DMS53 treated with DMSO at 0.1 percent for 48 hours (cell line): Measurements from ENCODE around the gene SORD.
"Not testable (repeated sequence)": the region's sequence is repeated elsewhere in the genome, so short reads cannot be mapped to it uniquely, and the experiment has no call there.

ENCODE experiments used
- DNase-seq: peaks from one replicate; lab custom pipeline; 2025; ENCODE audit not compliant: unreplicated experiment; lab: John Stamatoyannopoulos, UW

SORD gene

DNA sequence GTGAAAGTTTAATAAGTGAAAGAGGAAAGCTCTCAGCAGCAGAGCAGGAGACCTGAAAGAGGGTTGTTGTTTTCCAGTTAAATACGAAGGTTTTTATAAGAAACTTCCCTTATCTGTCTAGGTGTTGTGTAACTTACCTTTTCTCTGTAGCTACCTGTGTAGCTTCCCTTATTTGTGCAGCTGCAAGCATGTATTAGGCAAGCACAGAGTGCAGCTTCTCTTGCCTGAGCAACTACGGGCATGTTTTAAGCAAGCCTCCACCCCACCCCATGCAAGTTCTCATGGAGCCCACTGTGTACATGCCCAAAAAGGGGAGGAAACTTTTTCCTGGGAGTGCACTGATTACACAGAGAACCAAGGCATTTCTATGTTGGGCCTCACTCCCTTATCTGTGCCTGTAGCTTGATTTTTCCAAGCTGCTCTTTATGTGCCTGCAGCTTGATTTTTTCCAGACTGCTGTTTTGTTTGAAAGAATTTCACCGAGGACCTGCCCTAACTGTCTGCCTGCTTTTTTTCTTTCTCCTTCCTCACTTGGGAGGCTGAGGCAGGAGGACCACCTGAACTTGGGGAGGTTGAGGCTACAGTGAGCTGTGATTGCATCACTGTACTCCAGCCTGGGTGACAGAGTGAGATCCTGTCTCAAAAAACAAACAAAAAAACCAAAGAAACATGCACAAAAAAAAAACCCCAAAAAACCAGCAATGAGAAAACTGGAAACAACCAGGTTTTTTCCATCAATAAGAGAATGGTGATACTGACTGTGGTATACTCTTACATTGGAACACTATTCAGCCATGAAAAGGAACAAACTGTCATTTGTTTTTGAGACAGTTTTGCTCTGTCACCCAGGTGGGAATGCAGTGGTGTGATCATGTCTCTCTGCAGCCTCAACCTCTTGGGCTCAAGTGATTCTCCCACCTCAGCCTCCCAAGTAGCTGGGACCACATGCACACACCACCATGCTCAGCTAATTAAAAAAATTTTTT, 36.0 kb downstream of the SORD start:
- not testable (repeated sequence) for DNase-seq

DNA sequence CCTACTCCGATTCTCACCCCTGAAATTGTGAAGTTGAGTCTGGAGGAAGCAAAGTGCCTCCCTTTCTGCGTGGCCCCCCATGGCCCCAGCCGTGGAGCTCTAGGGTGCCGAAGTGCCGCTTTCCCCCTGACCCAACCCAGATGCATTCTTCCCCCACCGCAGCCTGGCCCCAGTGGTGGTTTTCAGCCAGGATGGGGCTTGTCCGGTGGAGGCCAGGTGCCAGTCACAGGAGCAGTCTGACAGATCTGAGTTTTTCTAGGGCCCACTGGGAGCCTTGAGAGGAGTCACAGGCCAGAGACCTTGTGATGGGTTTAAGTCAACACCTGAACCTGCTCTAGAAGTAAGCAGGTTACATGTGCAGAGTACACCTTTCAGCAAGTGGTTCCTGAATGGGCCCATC, 39.3 kb downstream of the SORD start:
- not testable (repeated sequence) for DNase-seq

DNA sequence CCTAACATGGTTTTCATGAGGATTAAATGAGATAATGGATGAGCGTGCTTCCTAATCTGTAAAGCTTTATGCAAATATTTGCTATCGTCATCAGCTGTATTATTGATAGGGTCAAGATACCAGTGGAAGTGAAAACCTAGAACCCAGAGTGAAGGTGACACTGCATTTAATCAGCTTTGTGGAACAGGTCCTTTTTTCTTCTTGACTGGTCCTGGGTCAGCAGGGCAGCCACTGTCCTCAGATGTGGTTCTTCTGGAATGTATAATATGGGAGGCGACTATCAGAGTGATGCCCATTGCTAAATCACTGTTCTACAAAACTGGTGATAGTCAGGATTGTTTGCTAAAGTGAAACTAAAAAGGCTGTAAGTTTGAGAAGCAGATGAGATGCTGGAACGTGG, 41.4 kb downstream of the SORD start:
- no peak for DNase-seq

DNA sequence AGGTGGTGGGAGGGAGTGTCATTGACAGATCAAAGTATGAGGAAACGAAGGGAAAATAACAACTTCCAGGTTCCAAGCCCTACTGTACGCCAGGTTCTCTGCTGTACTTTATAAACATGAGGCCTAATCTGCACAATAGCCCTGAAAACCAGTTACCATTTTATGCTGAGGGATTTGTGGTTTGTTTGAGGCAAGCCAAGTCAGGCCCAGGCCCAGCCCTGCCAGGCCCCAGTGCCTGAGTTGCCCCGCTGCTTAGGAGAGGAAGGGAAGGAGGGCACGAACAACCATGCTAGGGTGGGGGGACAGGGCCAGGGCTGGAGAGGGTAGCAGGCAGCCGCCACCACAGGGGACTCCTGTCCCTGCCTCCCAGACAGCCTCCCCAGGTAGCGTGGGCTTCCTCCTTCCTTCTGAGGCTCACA, 47.0 kb downstream of the SORD start:
- not testable (repeated sequence) for DNase-seq

DNA sequence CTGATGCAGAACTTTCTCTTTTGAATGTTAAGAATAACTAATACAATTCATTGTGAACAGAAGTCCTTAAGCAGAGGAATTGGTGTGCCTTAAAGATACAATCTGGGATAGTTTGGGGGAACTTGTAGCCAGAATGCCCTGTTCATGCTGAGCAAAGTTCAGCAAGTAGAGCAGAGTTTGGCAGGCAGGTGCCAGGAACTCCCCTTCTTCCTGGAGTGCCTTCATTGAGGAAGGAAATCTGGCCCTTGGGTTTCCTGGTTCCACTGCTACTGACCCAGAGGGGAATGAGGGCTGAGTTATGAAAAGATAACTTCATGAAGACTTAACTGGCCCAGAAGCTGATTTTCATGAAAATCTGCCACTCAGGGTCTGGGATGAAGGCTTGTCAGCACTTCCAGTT, 50.6 kb downstream of the SORD start:
- DNase-seq, result not testable (repeated sequence)

DNA sequence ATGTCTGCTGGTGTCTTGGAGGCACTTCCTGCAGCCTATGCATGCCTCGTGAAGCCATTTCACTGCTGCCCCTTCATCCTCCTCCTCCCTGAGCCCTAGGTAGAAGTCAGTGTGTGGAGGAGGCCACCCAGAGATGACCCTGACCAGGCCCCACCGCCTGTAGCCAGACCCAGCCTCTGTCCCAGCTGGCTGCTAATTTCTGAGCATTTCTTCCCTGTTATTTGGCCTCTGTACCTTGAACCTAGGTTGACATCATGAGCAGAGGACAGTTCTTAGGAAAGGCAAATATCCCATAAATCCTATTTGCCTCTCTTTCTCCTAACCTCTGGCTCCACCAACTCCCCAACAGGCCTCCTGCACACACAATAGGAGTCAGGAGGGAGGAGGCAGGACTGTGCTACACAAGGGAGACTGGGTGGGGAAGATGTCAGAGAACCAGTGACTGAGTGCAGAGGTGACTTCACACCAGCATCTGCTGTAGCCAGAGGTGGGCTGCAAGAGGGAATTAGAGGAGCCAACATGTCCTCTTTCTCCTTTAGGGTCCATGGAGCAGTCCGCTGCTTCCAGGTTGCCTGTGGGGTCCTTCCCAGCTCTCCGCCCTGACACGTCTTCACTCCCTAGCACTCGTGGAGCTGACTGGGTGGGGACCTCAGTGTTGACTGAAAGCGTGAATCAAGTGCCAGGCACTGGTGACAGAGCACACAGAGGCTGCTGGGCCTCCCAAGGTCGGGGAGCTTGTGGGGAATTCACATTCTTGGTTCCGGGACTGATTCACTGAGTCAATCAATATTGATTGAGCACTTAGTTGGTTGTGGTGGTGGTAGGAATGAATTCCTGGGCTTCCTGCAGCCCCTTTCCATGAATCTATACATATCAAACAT, 52.7 kb downstream of the SORD start:
- DNase-seq, result not testable (repeated sequence)

DNA sequence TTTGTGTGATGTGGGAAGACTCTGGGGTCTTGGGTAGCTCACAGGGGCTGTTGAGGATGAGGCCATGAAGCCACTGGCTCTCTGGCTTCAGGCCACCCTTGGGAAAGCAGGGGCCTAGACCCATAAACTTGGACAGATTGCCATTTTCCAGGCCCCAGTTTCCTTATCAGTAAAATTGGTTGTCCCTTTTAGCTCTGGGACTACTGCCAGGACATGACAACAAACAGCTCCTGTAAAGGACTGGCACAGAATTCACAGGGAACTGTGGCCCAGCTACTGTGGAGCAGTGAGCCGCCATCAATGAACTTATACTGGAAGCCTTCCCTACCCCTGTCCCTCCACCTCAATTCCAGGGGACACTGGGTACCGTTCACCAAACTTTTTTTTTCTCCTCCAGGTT, 54.4 kb downstream of the SORD start:
- DNase-seq, result not testable (repeated sequence)

DNA sequence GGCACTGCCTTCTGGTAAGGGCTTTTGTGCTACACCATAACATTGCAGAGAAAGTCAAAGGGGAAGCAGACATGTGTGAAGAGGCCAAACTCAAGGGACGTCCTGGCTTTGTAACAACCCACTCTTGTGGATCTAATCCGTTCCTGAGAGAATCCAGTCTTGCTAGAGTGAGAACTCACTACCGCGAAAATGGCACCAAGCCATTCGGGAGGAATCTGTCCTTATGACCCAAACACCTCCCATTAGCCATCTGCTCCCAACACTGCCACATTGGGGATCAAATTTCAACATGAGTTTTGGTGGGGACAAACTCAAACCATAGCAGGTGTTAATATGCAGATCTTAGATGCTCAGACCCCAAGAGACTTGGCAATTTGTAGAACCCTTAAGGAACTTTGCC, 56.2 kb downstream of the SORD start:
- not testable (repeated sequence) for DNase-seq

DNA sequence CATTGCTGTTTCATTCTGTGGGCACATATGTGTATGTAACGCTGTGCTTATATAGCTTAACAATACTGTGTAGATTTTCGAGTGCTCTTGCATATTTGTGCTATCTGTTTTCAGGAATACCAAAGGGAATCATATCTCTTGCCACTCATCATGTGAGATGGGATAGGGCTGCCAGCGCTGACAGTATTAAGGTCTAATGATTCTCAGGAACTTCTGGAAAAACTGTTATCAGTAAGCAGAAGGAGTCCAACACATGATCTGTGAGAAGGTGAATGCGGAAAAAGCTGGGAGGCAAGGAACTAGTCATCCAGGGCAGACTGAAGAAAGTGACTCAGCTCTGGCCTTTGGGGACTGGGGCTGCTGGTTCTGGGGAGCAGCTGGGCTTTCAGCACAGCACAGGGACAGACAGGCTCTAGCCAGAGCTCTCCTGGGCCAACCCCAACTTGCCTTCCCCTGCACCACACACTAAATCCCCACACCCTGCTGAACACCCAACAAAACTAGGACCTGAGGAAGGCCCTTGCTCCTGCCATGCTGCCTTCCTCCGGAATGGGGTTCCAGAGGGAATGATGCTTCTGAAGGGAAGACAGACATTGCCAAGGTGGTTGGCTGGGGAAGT, 56.7 kb downstream of the SORD start:
- not testable (repeated sequence) for DNase-seq

DNA sequence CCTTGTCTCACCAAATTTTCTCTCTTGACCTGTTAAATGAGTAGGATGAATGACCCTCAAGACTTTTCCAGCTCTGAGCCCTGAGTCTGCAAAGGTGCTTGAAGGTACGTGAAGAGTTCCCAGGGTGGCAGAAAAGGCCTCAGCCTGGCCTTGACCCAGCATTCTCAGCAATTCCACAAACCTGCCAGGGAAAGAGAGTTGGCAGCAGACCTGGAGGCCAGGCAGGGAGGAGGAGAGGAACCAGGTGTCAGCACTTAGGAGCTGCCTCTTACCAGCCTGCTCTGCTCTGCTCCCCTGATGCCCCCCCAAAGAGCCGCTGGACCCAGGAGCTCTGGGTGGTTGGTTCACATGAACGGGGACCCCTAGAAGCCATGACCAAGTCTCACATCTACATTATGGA, 57.6 kb downstream of the SORD start:
- not testable (repeated sequence) for DNase-seq

DNA sequence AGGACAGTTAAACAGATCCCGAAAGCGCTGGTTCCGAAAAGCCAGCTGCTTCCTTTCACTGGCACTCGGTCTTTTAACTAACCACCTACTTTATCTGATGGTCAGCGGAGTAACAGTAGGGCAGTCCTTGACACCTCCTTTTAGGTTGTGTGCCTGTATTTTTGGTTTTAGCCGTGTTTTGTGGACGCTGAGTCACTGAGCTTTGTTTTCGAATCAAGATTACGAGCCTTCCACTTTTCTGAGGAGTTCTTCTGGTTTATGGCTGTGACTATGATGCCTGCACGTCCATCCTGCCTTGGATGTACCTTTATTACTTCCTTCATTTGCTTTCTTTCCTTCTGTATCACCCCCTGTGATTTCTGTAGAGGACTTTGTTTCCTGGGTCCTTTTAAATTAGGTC, 59.4 kb downstream of the SORD start:
- DNase-seq, result not testable (repeated sequence)

DNA sequence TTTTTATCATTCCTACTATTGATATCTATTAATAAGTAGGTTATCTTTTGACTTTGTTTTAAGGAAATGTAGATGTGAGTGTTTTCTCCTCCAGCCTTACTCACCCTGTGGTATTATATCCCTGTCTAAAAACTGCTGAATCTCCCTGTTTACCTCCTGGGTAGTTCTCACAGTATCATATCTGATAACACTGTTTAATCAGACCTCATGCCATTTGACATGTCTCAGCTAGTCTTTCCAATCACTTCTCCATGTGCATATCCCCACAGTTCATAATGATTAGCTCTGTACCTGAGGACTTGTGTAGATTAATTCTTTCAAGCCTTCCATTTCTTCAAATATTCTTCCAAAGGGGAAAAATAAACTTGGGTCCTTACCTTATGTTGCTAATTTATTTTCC, 60.2 kb downstream of the SORD start:
- no peak for DNase-seq

DNA sequence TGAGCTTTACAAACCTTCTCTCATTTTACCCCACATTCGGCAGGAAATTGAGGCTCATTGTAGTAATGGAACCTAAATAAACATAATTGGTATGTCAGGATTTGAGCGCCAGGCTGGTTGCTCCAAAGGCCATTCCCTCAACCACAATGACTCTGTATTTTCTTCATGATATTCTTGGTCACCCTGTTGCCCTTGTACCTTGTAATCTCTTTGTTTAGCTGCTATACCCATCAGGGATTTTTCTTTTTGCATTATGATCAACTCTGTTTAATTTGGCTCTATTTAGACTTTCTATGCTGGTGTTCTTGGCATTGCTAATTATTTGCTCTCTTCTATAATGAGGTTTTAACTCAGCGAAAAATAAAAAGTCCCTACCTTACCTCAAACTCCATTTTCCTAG, 61.2 kb downstream of the SORD start:
- DNase-seq, result no peak

DNA sequence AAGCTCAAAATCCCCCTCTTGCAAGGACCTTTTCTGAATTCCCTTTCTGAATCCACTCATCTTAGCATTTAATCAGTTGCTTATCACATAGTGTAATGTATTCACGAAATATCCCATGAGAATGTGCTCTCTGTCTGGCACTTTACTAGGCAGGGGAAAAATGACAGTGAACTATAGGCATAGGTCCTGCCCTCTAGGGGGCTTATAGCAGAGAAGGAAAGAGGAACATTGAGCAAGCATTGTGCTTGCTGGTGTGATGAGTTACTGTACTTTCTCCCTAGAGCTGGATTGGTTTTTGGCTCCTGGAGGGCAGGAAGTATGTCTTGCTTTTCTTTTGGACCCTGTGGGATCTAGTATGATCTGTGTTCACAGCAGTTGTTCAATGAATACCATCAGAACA, 64.5 kb downstream of the SORD start:
- DNase-seq, result no peak

DNA sequence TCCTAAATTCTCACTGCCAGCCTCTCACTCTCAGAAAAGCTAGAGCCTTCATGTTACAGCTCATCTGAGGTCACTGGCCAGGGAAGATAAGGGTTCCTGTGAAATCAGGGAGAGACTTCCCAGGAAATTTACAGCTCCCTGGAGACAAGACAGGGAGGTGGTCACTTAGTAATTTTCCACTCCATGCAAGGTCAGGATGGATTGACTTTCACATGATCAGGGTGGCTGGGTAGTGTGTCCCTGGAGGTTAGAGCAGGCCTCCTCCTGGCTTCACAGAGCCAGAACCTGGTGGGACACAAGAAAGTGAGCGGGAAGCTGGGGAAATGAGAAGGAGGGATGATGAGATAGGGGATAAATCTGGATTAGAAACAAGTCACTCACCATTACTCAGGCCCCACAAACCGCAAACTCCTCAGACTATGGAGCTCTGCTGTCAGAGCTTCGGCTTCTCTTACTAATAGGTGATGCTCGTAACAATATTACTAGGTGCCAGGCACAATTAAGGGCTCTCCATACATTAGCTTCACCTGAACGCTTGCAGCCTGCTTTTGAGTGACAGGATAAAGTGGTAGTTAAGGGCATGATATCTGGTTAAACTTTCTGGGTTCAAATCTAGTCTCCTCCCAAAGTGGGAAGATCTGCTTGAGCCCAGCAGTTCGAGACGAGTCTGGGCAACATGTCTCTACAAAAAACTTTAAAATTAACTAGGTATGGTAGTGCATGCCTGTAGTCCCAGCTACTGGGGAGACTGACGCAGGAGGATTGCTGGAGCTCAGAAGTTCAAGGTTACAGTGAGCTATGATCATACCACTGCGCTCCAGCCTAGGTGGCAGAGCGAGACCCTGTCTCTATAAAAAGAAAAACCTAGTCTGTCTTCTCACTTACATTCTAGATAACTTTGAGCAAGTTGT, 66.1 kb downstream of the SORD start:
- DNase-seq, result no peak

DNA sequence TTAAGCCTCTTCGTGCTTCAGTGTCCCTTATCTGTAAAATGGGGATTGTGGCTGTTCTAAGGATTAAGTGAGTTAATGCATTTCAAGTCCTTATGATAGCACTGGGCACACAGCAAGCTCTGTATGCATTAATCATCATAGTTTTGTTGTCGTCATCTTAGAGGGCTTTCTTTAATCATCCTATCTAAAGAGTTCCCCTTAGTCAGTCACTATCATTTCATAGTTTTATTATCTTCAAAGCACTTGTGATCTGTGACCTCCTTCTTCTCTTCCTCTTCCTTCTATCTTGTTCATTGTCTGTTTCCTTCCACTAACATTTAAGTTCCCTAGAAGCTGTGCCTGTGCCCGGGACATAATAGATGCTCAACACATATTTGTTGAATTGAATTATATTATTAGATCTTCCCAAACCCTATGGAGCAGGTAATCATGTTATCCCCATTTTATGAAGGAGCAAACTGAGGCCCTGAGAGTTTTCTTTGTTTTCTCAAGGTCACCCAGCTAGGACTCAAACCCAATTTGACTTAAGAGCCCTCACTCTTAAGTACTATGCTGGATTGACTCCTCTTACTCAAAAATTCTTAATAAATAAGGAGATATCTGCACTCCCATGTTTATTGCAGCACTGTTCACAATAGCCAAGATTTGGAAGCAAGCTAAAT, 66.8 kb downstream of the SORD start:
- no peak for DNase-seq

DNA sequence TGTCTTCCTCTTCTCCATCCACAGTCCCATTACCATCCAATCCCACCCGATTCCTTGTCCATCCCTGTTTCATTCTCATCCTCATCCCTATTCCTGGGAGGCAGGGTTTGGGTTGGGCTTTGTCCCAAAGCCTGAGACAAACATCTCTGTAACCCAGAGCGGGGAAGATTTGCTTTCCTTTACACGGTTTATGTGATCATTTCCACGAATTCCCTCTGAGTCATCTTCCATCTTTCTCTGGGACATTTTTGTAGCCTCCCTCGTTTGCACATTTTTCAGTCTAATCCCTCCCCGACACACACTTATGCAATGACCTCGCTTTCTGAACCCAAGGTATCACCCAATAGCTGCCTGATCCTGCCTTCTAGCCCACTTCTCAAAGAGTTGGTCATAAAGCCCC, 68.2 kb downstream of the SORD start:
- no peak for DNase-seq

DNA sequence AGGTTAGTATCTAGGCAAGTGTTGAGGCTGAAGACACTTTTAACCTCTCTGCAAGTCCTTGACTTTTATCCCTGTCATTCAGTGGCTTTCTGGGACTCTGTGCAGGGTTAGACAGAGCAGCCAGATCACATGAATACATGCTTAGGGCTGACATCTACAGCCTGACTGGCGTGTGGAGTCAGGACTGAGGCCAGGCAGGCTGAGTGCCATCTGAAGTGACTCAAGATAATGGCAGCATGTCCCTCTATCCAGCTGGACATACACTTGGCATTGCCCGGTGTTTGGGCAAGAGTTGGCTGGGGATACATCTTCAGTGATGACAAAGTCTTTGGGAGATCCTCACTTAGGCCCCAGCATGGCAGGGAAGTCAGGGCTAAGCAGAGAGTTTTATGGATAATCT, 68.6 kb downstream of the SORD start:
- DNase-seq, result no peak

DNA sequence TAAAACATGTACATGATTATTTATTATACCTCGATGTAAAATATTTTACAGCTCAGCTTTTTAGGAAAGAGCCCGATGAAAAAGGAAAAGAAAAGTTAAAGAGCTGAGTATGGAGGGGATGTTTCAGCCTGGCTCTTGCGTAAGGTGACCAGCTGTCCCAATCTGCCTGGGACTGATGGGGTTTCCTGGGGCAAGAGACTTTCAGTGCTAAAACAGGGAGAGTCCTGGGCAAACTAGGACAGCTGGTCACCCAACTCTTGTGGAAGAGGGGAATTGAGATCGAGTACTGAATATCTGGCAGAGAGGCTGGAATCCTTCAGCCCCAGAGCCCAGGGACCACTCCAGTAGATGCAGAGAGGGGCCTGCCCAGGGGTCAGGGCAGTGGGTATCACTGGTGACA, 70.0 kb downstream of the SORD start:
- no peak for DNase-seq
